ENCODE results near the gene MTA1.

Gene MTA1

DNA sequence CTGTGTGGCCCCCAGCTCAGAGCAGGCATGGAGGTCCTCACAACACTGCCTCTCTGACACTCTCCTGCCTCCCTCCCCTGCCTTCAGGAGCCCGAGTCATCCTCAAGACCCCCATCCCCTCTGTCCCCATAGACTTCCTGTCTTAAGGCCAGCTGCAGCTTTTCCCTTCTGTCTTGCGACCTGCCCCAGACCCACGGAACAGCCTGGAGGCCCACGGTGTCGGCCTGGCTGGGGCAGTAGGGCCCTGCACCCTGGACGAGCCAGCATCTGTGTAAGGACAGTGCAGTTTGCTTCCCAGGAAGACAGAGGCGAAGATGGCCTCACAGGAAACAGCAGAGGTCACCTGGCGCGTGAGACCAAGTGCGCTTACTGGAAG lies 81.1 kb downstream of the MTA1 start:
- in situ Hi-C loops (cut with MboI; ENCODE audit: low pct_unique_long_range_greater_than_20kb, low sequenced_read_pairs), result no loop called here
- no peak for DNase-seq

DNA sequence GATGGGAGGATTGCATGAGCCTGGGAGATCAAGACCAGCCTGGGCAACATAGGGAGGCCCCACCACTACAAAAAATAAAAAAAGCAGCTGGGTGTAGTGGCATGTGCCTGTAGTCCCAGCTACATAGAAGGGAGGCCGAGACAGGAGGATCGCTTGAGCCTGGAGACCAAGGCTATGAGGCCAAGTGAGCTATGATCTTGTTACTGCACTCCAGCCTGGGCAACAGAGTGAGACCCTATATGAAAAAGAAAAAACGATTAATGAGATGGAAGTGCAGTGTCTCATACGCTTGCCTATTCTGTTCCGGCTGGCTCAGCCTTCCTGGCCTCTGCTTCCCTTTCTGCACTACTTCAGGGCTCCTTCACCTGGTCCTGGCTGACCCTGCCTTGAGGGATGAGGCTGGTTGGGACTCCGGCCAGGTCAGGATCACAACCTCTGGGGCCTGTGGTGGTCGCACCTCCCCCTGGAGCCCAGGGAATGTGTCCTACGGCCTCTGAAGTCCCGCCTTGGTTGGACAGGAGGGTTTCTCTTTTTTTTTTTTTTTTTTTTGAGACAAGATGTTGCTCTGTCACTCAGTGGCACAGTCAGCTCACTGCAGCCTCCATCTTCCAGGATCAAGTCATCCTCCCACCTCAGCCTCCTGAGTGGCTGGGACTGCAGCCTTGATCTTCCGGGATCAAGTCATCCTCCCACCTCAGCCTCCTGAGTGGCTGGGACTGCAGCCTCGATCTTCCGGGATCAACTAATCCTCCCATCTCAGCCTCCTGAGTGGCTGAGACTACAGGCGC lies 82.1 kb downstream of the MTA1 start:
- DNase-seq, result no peak
- in situ Hi-C loops (cut with MboI; ENCODE audit: low pct_unique_long_range_greater_than_20kb, low sequenced_read_pairs), result no loop called here

- in situ Hi-C loops (cut with MboI; ENCODE audit: low pct_unique_long_range_greater_than_20kb, low sequenced_read_pairs), result no loop called here
- DNase-seq, result no peak
Observed at GRCh38 chr14:105502446-105503295, 83.0 kb downstream of the MTA1 start.

DNA sequence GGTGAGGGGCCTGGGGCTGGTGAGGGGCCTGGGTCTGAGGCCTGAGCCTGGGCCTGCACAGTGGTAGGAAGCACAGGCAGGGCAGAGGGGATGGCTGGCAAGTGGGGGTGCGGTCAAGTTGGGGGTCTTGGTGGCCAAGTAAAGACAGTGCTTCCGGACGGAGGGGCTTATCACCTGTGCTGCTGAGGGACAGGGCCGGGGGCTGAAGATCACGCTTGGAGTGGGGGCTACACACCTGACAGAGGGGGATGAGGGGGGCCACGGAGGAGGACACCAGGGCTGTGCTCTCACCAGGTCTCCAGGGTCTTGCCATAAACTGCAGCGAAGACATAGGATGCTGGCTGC lies 83.6 kb downstream of the MTA1 start:
- no peak for DNase-seq
- in situ Hi-C loops (cut with MboI; ENCODE audit: low pct_unique_long_range_greater_than_20kb, low sequenced_read_pairs), result no loop called here

GRCh38 chr14:105503935-105504692 lies 84.5 kb downstream of the MTA1 start:
- in situ Hi-C loops (cut with MboI; ENCODE audit: low pct_unique_long_range_greater_than_20kb, low sequenced_read_pairs), result no loop called here
- no peak for DNase-seq

DNA sequence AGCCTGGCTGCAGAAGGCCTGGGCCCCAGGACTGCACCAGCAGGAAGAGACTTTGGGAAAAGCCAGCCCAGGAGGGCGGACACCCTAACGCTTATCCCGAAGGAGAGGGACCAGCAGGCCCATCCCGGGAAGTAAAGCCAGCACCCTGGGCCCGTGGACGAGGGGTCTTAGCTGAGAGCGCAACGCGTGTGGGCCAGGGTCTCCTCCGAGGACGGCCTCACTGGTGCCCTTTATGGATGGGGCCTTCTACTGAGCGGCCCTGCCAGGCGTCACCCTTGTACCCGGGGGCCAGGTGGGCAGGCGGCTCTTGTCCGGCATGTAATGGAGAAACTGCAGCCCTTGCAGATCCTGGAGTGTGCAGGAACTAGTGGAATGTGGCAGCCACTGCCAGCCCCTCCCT lies 85.5 kb downstream of the MTA1 start:
- no peak for DNase-seq
- in situ Hi-C loops (cut with MboI; ENCODE audit: low pct_unique_long_range_greater_than_20kb, low sequenced_read_pairs), result no loop called here

- no peak for DNase-seq
- in situ Hi-C loops (cut with MboI; ENCODE audit: low pct_unique_long_range_greater_than_20kb, low sequenced_read_pairs), result no loop called here
Observed at GRCh38 chr14:105507247-105507646, 87.6 kb downstream of the MTA1 start.

DNA sequence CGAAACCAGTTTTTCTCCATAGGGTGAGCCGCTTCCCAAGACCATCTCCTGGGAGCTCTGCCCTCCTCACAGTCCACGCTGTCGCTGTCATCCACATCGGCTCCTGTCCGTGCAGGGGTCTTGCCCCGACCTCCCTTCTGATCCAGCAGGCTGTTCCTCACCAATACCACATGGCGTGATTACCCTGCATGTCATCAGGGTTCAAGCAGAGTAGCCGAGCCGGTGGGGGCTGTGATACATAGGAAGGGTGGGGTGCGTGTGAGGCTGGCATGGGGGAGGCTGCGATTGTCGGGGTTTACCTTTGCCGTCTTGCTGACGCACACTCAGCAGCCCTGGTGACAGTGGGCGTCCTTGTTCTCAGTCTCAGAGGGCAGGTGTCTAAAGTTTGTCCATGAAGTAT lies 88.4 kb downstream of the MTA1 start:
- in situ Hi-C loops (cut with MboI; ENCODE audit: low pct_unique_long_range_greater_than_20kb, low sequenced_read_pairs), result no loop called here
- no peak for DNase-seq

- DNase-seq, result no peak
- in situ Hi-C loops (cut with MboI; ENCODE audit: low pct_unique_long_range_greater_than_20kb, low sequenced_read_pairs), result no loop called here
Observed at GRCh38 chr14:105508601-105509000, 89.0 kb downstream of the MTA1 start.

DNA sequence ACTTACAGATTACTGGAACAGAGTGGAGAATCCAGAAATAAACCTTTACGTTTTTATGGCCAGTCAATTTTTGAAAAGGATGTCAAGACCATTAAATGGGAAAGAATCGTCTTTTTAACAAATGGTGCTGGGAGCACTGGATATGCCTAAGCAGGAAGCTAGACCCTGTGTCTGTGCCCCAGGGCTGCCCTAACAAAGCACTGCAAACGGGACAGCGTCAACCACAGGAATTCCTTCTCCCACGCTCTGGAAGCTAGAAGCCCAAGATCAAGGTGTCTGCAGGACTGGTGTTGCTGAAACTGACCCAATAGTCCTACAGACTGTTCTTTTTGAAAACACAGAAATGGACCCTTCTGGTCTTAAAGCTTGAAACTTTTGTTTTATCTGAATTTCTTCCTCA lies 97.5 kb downstream of the MTA1 start:
- no peak for DNase-seq
- in situ Hi-C loops (cut with MboI; ENCODE audit: low pct_unique_long_range_greater_than_20kb, low sequenced_read_pairs), result no loop called here

- in situ Hi-C loops (cut with MboI; ENCODE audit: low pct_unique_long_range_greater_than_20kb, low sequenced_read_pairs), result no loop called here
- no peak for DNase-seq
Observed at GRCh38 chr14:105519946-105520698, 100.5 kb downstream of the MTA1 start.

Data from KBM-7 (cell line).